ENCODE data around the gene SUPT7L.

Gene SUPT7L, protein sequence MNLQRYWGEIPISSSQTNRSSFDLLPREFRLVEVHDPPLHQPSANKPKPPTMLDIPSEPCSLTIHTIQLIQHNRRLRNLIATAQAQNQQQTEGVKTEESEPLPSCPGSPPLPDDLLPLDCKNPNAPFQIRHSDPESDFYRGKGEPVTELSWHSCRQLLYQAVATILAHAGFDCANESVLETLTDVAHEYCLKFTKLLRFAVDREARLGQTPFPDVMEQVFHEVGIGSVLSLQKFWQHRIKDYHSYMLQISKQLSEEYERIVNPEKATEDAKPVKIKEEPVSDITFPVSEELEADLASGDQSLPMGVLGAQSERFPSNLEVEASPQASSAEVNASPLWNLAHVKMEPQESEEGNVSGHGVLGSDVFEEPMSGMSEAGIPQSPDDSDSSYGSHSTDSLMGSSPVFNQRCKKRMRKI

GRCh38 chr2:27663285-27664153, at the start of gene SUPT7L, which contains the start of gene SLC4A1AP:
Gene SUPT7L, minus strand, starts transcription at chr2:27663614. Its CDS starts 1,422 bp downstream, at chr2:27662192.
Gene SLC4A1AP, plus strand, starts transcription at chr2:27663889. Its CDS starts 26 bp downstream, at chr2:27663915.
- H3K4me3 ChIP-seq (ENCODE audit: low read depth, low read length): peak within 1 kb of the TSS; percentile 98

GRCh38 chr2:27713201-27713600, 49.8 kb upstream of the SUPT7L start:
- no peak overlapping the region for H3K4me3 ChIP-seq (ENCODE audit: low read depth, low read length)

DNA sequence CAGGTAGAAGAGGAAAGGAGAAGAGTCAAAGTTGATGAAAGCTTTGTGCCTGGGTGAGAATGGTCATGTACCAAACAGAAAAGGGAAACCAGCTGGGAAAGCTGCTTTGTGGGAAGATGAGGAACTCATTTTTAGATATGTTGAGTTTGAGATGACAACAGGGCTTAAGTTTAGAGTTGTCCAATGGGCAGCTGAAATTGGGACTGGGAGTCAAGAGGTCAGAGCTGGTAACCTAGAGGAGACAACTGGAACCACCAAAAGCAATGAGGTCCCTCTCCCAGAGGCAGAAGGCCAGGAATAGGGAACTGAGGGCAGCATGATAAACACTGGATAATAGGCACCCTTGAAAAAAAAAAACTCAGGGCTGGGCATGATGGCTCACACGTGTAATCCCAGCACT, 49.1 kb upstream of the SUPT7L start:
- H3K4me3 ChIP-seq (ENCODE audit: low read depth, low read length): no peak overlapping the region

DNA sequence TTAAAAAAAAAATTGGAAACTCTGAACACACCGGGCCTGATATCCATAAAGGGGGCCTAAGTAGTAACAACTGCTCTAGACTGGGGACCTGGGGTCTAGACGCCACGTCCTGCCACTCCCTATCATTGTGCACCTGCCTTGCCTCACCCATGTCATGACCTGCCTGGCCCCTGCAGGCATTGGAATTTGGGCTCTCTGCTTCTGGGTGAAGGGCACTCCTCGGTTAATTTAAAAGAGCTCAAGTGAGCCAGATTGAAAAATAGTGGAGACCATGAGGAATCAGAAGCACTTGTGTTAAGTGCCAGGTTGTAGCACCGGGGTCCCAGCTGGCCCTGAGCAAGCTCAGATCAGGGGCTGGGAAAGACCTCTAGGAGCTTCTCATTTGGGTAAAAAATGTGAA, 48.4 kb upstream of the SUPT7L start:
- no peak overlapping the region for H3K4me3 ChIP-seq (ENCODE audit: low read depth, low read length)

DNA sequence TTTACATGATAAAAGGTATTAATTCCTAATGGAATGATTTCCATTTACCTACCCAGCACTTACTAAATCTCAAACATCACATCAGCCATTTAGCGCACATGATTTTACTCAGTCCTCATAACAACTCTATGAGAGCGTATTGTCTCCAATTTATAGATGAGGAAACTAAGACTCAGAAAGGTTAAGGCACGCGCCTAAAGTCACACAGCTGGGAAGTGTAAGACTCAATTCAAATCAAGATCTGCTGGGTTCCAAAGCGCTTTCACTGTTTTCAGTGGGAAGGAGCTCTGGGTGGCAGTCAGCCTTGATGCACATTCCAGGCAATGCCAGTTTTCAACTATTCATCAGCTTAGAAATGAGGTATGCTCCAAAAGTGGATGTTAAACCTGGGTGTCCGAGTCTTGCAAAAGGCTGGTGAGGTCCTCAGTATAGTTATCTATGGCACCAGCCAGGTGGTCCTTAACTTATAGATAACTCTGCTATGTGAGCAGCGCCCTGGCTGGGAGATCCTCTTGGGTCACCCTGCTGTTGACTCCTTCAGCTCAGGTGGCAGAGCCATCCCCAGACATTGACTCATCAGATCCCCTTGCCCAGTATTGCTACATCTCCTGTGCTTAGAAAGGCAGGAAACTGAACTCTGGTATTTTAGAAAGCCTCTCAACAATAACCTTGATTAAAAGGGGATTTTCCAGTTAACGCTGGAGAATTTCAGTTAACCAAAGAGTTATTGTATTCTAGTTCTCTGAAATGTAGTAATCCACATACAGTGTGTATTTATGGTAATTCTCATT, 47.4 kb upstream of the SUPT7L start:
- H3K4me3 ChIP-seq (ENCODE audit: low read depth, low read length): no peak overlapping the region

GRCh38 chr2:27709960-27710575, 46.7 kb upstream of the SUPT7L start:
- H3K4me3 ChIP-seq (ENCODE audit: low read depth, low read length): no peak overlapping the region

GRCh38 chr2:27709326-27709725, 45.9 kb upstream of the SUPT7L start:
- no peak overlapping the region for H3K4me3 ChIP-seq (ENCODE audit: low read depth, low read length)

DNA sequence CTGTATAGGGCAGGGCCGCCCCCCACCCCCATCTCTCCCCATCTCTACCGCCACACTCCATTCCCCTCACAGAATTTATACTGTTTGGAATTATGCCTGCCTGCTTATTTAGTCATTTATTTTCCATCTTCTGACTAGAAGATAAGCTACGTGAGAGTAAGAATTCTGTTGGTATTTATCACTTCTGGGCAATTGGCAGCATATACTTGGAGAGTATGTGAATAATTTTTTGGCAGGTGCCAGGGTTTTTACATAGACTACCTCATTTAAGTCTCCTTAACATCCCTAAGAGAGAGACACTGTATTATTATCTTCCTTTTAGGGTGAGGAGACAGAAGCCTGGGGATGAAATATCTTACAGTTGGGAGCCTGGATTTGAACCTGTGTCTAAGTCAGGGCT, 45.3 kb upstream of the SUPT7L start:
- no peak overlapping the region for H3K4me3 ChIP-seq (ENCODE audit: low read depth, low read length)

DNA sequence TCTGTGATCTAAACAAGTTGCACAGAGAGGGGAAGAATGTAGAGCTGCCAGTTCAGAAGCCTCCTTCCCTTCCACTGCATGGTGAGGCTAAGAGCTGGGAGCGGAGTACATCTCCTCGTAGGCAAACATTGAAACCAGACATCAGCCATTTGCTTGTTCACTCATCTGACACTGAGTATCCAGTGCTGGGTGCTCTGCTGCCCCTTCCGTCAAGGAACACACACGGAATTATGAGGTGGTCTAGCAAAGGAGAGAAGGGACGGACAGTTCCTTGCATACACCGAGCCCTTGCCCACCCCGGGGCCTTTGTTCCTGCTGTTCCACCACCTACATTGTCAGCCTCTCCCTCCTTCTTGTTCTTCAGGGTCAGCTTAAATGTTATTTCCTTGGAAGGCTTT, 44.8 kb upstream of the SUPT7L start:
- no peak overlapping the region for H3K4me3 ChIP-seq (ENCODE audit: low read depth, low read length)

GRCh38 chr2:27707462-27708256, 44.2 kb upstream of the SUPT7L start:
- H3K4me3 ChIP-seq (ENCODE audit: low read depth, low read length): no peak overlapping the region

- H3K4me3 ChIP-seq (ENCODE audit: low read depth, low read length): no peak overlapping the region
Observed at GRCh38 chr2:27705851-27706622, 42.6 kb upstream of the SUPT7L start.

DNA sequence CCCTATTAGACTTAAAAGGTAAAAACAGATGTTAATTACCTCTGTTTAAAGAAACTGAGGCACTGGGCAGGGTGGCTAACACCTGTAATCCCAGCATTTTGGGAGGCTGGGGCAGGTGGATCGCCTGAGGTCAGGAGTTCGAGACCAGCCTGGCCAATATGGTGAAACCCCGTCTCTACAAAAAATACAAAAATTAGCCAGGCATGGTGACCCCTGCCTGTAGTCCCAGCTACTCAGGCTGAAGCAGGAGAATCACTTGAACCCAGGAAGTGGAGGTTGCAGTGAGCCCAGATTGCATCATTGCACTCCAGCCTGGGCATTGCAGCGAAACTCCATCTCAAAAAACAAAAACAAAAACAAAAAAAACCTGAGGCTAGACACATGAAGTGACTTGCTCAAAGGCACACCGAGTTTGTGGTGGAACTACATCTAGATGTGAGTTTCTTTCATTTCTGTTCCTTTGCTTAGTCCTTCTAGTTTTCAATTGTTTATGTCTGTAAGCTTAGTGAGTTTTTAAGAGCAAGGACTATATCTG, 41.0 kb upstream of the SUPT7L start:
- no peak overlapping the region for H3K4me3 ChIP-seq (ENCODE audit: low read depth, low read length)

GRCh38 chr2:27703638-27704341, 40.4 kb upstream of the SUPT7L start:
- H3K4me3 ChIP-seq (ENCODE audit: low read depth, low read length): no peak overlapping the region

DNA sequence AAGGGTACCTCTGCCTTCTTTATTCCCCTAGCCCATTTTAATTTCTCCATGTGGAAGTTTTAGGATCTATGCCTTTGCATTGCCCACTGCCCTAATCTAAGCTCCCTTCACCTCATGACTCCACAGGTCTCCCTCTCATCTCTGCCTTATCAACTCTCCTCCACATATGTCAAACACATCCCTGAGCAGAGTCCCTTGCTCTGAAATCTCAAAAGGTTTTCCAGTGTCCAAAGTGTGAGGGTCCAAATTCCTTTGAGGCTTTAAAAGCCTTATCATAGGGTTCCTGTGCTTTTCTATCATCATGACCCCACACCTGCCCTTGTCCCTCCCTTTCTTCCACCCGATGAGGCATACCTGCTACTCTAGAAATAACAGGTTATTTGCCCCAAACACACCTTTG, 38.9 kb upstream of the SUPT7L start:
- H3K4me3 ChIP-seq (ENCODE audit: low read depth, low read length): no peak overlapping the region

DNA sequence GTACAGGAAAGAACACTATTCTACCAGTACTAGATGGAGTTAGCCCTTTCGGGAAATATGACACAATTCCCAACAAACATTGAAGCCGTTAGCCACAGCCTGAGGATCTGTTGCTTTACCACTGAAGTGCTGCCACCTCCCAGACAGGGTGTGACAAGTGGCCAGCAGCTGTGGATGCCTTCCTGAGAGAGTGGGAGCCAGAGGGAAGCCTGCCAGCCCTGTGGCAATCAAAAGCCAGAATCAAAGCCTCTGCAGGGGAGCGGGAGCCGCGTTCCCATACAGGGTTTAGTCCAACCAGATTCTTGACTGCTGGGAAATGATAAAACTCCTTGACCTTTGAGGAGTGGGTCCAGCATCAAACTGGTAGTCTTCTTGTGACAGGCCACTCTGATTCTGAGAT, 38.3 kb upstream of the SUPT7L start:
- no peak overlapping the region for H3K4me3 ChIP-seq (ENCODE audit: low read depth, low read length)

- no peak overlapping the region for H3K4me3 ChIP-seq (ENCODE audit: low read depth, low read length)
Observed at GRCh38 chr2:27697660-27698059, 34.2 kb upstream of the SUPT7L start.

DNA sequence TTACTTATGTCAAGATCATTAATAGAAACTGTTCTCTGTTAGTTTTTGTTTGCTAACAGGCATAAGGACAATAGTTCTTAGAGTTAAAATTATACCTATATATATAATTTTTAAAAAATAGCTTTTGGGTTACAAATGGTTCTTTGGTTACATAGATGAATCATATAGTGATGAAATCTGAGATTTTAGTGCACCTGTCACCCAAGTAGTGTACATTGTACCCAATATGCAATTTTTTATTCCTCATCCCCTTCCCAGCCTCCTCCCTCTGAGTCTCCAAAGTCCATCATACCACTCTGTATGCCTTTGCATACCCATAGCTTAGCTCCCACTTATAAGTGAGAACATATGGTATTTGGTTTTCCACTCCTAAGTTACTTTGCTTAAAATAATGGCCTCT, 26.6 kb upstream of the SUPT7L start:
- no peak overlapping the region for H3K4me3 ChIP-seq (ENCODE audit: low read depth, low read length)

DNA sequence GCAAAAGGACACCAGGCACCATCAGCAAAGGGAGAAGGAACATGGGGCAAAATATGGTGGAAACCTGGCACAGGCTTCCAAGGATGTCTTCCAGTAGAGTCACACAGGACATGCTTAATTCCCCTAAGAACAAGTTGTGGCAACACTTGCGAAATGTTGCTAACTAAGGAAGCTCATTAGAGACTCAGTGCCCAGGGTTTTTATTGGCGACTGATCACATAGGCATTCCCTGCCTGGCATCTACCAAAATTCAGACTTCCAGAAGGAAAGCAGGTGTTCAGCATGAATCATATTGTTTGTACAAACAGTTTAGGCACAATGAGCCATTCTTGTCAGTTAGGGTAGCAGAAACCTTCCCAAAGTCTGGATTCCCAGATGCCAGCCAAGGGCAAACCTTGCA, 26.0 kb upstream of the SUPT7L start:
- H3K4me3 ChIP-seq (ENCODE audit: low read depth, low read length): no peak overlapping the region

Data from iPS-11a (cell line).